Measurements from ENCODE around the gene FBXO46. TPM values are rescaled to one million over a fixed set of nuclear protein-coding genes. Genes with fewer than 3 reads are reported as not detected.

FBXO46 gene
- total RNA-seq, 2 donors from 2014 or later: 9.9 to 15.0 TPM

DNA sequence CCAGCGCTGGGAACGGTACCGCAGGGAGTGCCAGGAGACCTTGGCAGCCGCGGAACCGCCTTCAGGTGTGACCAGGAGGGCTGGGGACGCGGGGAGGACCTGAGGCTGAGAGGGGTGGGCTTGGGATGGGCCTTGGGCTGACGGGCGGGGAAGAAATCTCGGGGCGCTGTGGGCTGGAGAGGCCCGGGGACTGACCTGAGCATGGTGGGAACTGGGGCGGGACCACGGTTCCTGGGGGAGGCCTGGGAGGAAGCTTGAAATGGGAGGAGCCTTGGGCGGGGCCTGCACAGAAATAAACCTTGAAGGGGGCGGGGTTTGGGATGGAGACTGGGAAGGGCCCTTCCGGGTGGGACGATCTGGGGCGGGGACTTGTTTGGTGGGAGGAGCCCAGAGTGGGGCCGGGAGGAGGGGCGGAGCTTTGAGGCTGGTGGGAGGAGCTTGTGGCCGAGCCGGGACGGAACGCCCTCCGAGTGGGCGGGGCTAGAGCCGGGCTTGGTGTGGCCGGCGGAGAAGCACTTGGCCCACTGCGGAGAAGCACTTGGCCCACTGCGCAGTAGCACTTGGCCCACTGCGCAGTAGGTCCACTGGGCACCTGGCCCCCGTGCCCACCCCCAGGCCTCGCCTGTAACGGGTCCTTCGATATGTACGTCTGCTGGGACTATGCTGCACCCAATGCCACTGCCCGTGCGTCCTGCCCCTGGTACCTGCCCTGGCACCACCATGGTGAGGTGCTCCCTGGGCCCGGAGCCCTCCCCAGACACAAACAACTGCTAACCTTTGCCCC, 59.8 kb downstream of the FBXO46 start:
- H3K27me3 ChIP-seq (replicated peaks; ENCODE audit: insufficient read depth): peaks cover 26% of the 10 kb centered on the region
- H3K4me3 ChIP-seq: no peak overlapping the region
- ATAC-seq (ENCODE audit: insufficient number of reproducible peaks, low FRiP score, low read depth) (no peak), DNase-seq (ENCODE audit: low spot score) (no peak)
- H3K36me3 ChIP-seq: no peaks in the 10 kb centered on the region
- peaks cover 12 to 18% of the 10 kb centered on the region in 2 donors for H3K4me1 ChIP-seq (ENCODE audit: control insufficient read depth in 1 of 2, low read depth in 2 of 2)
- no peak overlapping the region for H3K27ac ChIP-seq
- no peak for TF ChIP-seq CTCF (IDR thresholded peaks at IDR 0.05)
- no peaks in the 10 kb centered on the region for H3K9me3 ChIP-seq

GRCh38 chr19:45668342-45668871, 62.3 kb downstream of the FBXO46 start:
- Histone ChIP-seq H3K4me1 (ENCODE audit: control insufficient read depth in 1 of 2, low read depth in 2 of 2) (peaks cover 12 to 18% of the 10 kb centered on the region in 2 donors), H3K27ac (no peak overlapping the region), H3K4me3 (peak overlapping the region; percentile 68), H3K27me3 (replicated peaks; ENCODE audit: insufficient read depth) (peaks cover 26% of the 10 kb centered on the region), H3K36me3 (no peaks in the 10 kb centered on the region), H3K9me3 (no peaks in the 10 kb centered on the region)
- ATAC-seq (ENCODE audit: insufficient number of reproducible peaks, low FRiP score, low read depth): no peak
- DNase-seq (ENCODE audit: low spot score): no peak
- no peak for TF ChIP-seq CTCF (IDR thresholded peaks at IDR 0.05)

- Histone ChIP-seq H3K36me3 (no peaks in the 10 kb centered on the region), H3K27ac (no peak within 1 kb of the TSS), H3K9me3 (no peaks in the 10 kb centered on the region), H3K4me1 (ENCODE audit: control insufficient read depth in 1 of 2, low read depth in 2 of 2) (peaks cover 12 to 18% of the 10 kb centered on the region in 2 donors), H3K27me3 (replicated peaks; ENCODE audit: insufficient read depth) (peaks cover 26% of the 10 kb centered on the region), H3K4me3 (peak within 1 kb of the TSS; percentile 68)
- peak; percentile 34 for ATAC-seq (ENCODE audit: insufficient number of reproducible peaks, low FRiP score, low read depth)
- DNase-seq (ENCODE audit: low spot score): no peak
- TF ChIP-seq CTCF (IDR thresholded peaks at IDR 0.05): no peak
Measured at GRCh38 chr19:45667620-45668341, 62.9 kb downstream of the FBXO46 start, which contains the start of gene GIPR. TSS of gene GIPR (plus strand) at chr19:45668221. CDS start at chr19:45669521, 1,300 bp downstream.

- DNase-seq (ENCODE audit: low spot score) (no peak), ATAC-seq (ENCODE audit: insufficient number of reproducible peaks, low FRiP score, low read depth) (no peak)
- peaks cover 7% of the 10 kb centered on the region for H3K27me3 ChIP-seq (replicated peaks; ENCODE audit: insufficient read depth)
- TF ChIP-seq CTCF (IDR thresholded peaks at IDR 0.05): no peak
- H3K27ac ChIP-seq: no peak overlapping the region
- H3K36me3 ChIP-seq: no peaks in the 10 kb centered on the region
- no peak overlapping the region for H3K4me3 ChIP-seq
- peaks cover 12 to 17% of the 10 kb centered on the region in 2 donors for H3K4me1 ChIP-seq (ENCODE audit: control insufficient read depth in 1 of 2, low read depth in 2 of 2)
- no peaks in the 10 kb centered on the region for H3K9me3 ChIP-seq
Measured at GRCh38 chr19:45664575-45664974, 66.1 kb downstream of the FBXO46 start.

GRCh38 chr19:45663800-45664199, 66.9 kb downstream of the FBXO46 start:
- no peak overlapping the region for H3K27ac ChIP-seq
- no peaks in the 10 kb centered on the region for H3K36me3 ChIP-seq
- no peak overlapping the region for H3K4me3 ChIP-seq
- no peaks in the 10 kb centered on the region for H3K9me3 ChIP-seq
- no peak for DNase-seq (ENCODE audit: low spot score)
- H3K27me3 ChIP-seq (replicated peaks; ENCODE audit: insufficient read depth): no peaks in the 10 kb centered on the region
- H3K4me1 ChIP-seq (ENCODE audit: control insufficient read depth in 1 of 2, low read depth in 2 of 2): peaks cover 5 to 10% of the 10 kb centered on the region in 2 donors
- no peak for TF ChIP-seq CTCF (IDR thresholded peaks at IDR 0.05)
- ATAC-seq (ENCODE audit: insufficient number of reproducible peaks, low FRiP score, low read depth): no peak
